GM23248 (cell line): Measurements from ENCODE around the gene S100A4. TPM values are rescaled to one million over a fixed set of nuclear protein-coding genes. Genes with fewer than 3 reads are reported as not detected.

Source experiments
- DNase-seq: peaks from one replicate; pipeline ENCODE4 v3.0.0-alpha.2; 2015
- H2AFZ ChIP-seq: fragments of 200-600 bp; sonication (generic); 2 replicates; pipeline ENCODE4 v1.6.1; 2016; ENCODE audit warnings: antibody characterized with exemption
- H3F3A ChIP-seq: fragments of 200-600 bp; sonication (generic); 2 replicates; pipeline ENCODE4 v1.6.1; 2016; ENCODE audit warnings: mild to moderate bottlenecking, antibody characterized with exemption, mixed run types; ENCODE audit not compliant: insufficient read depth
- H3K27ac ChIP-seq: fragments of 200-600 bp; sonication (generic); 2 replicates; pipeline ENCODE4 v1.5.1; 2016; ENCODE audit warnings: mild to moderate bottlenecking
- H3K27me3 ChIP-seq: fragments of 200-600 bp; sonication (generic); replicated peaks from 2 replicates; pipeline ENCODE4 v1.6.1; 2016; ENCODE audit warnings: mild to moderate bottlenecking; ENCODE audit not compliant: insufficient read depth
- H3K36me3 ChIP-seq: fragments of 200-600 bp; sonication (generic); 2 replicates; pipeline ENCODE4 v1.6.1; 2016; ENCODE audit warnings: low read depth, mild to moderate bottlenecking
- H3K4me1 ChIP-seq: fragments of 200-600 bp; sonication (generic); 2 replicates; pipeline ENCODE4 v1.6.1; 2016; ENCODE audit warnings: mild to moderate bottlenecking; ENCODE audit not compliant: insufficient read depth
- H3K4me2 ChIP-seq: fragments of 200-600 bp; sonication (generic); one replicate; pipeline ENCODE4 v1.6.1; 2016; ENCODE audit warnings: mild to moderate bottlenecking; ENCODE audit not compliant: unreplicated experiment
- H3K4me3 ChIP-seq: fragments of 200-600 bp; sonication (generic); 2 replicates; pipeline ENCODE4 v1.5.1; 2016; ENCODE audit warnings: mild to moderate bottlenecking
- H3K79me2 ChIP-seq: fragments of 200-600 bp; sonication (generic); 2 replicates; pipeline ENCODE4 v1.6.1; 2016; ENCODE audit warnings: mild to moderate bottlenecking; ENCODE audit not compliant: insufficient read depth
- H3K9ac ChIP-seq: fragments of 200-600 bp; sonication (generic); 2 replicates; pipeline ENCODE4 v1.6.1; 2016; ENCODE audit warnings: mild to moderate bottlenecking
- H3K9me2 ChIP-seq: fragments of 200-600 bp; sonication (generic); 2 replicates; pipeline ENCODE4 v1.6.1; 2016; ENCODE audit warnings: mixed run types, mild to moderate bottlenecking, moderate library complexity; ENCODE audit not compliant: insufficient read depth
- H3K9me3 ChIP-seq: fragments of 200-600 bp; sonication (generic); one replicate; pipeline ENCODE4 v1.6.1; 2017; ENCODE audit warnings: low read depth
- H4K20me1 ChIP-seq: fragments of 200-600 bp; sonication (generic); 2 replicates; pipeline ENCODE4 v1.6.0; 2016; ENCODE audit not compliant: insufficient read depth
- EZH2 ChIP-seq: fragments of 200-600 bp; sonication (generic); IDR thresholded peaks from 2 replicates; pipeline ENCODE4 v1.6.1; 2018; ENCODE audit warnings: antibody characterized with exemption, mild to moderate bottlenecking; ENCODE audit not compliant: insufficient read depth, poor library complexity, severe bottlenecking
- EZH2phosphoT487 ChIP-seq: fragments of 200-600 bp; sonication (generic); IDR thresholded peaks from 2 replicates; pipeline ENCODE4 v1.6.1; 2018; ENCODE audit warnings: antibody characterized with exemption, moderate library complexity, mild to moderate bottlenecking, low read depth; ENCODE audit not compliant: insufficient read depth
- WGBS, 2 experiments: methylation state at CpG; one replicate each; pipeline ENCODE4 v1.1.6; 2015 to 2017; ENCODE audit warnings: low lambda C conversion rate in 2 of 2, low coverage in 1 of 2; ENCODE audit errors: missing lambda C conversion rate in 2 of 2; 5-methylcytosine and 5-hydroxymethylcytosine counted together
- in situ Hi-C: fragments of 300-500 bp; cut with MboI; formaldehyde crosslinking; loops from 2 replicates; pipeline ENCODE4 v1.15.0; 2020
- polyA plus RNA-seq: library from polyadenylated mRNA; unstranded; fragments of >200 nt; fragmentation: Nextera tagmentation; extraction: Ambion mirVana; gene quantifications from 2 replicates; pipeline ENCODE4 v1.2.1, GENCODE V29; 2016
- total RNA-seq: library from RNA; depleted of rRNA; stranded (reverse); fragments of >200 nt; shearing (Covaris generic); gene quantifications from 2 replicates; pipeline ENCODE4 v1.2.3, GENCODE V29; 2014

The S100A4 gene
- total and polyA plus RNA-seq, 2 experiments from 2014 or later, result 236 to 610 TPM

GRCh38 chr1:153561466-153561985, 15.9 kb upstream of the S100A4 start:
- Histone ChIP-seq H4K20me1 (no peaks in the 10 kb centered on the region), H3K4me2 (no peak overlapping the region), H3K36me3 (no peaks in the 10 kb centered on the region), H3K27ac (no peak overlapping the region), H3K27me3 (no peaks in the 10 kb centered on the region), H3K4me1 (peaks cover 14% of the 10 kb centered on the region), H3K9me3 (no peaks in the 10 kb centered on the region), H3F3A (0 out of 2 replicates have a peak, but pooled peaks cover 3% of the 10 kb centered on the region), H3K9ac (no peak overlapping the region), H3K4me3 (no peak overlapping the region), H3K79me2 (no peaks in the 10 kb centered on the region), H3K9me2 (no peaks in the 10 kb centered on the region), H2AFZ (no peak overlapping the region)
- no peak for TF ChIP-seq EZH2phosphoT487
- no peak for TF ChIP-seq EZH2
- in situ Hi-C loops, result no loop called here
- 95 to 96% methylated on average over 3 of the region's 3 CpGs for WGBS, 2 experiments
- DNase-seq, result no peak

- DNase-seq, result no peak
- no peaks in the 10 kb centered on the region for H3K27me3 ChIP-seq
- no peak overlapping the region for H2AFZ ChIP-seq
- 75 to 76% methylated on average over 10 of the region's 10 CpGs for WGBS, 2 experiments
- 0 out of 2 replicates have a peak, but pooled peaks cover 1% of the 10 kb centered on the region for H3F3A ChIP-seq
- H3K9me2 ChIP-seq, result no peaks in the 10 kb centered on the region
- no peaks in the 10 kb centered on the region for H3K79me2 ChIP-seq
- no peaks in the 10 kb centered on the region for H3K9me3 ChIP-seq
- H3K9ac ChIP-seq, result no peak overlapping the region
- H3K4me3 ChIP-seq, result no peak overlapping the region
- no peak overlapping the region for H3K4me2 ChIP-seq
- TF ChIP-seq EZH2 (no peak), EZH2phosphoT487 (no peak)
- no peaks in the 10 kb centered on the region for H3K36me3 ChIP-seq
- no peak overlapping the region for H3K27ac ChIP-seq
- no peaks in the 10 kb centered on the region for H4K20me1 ChIP-seq
- in situ Hi-C loops, result no loop called here
- H3K4me1 ChIP-seq, result peaks cover 12% of the 10 kb centered on the region
Observed at GRCh38 chr1:153560771-153561465, 15.3 kb upstream of the S100A4 start.

GRCh38 chr1:153560241-153560640, 14.6 kb upstream of the S100A4 start:
- in situ Hi-C loops, result no loop called here
- 98 to 100% methylated on average over 2 of the region's 2 CpGs for WGBS, 2 experiments
- Histone ChIP-seq H3K27ac (no peak overlapping the region), H3K9ac (no peak overlapping the region), H4K20me1 (no peaks in the 10 kb centered on the region), H3K4me3 (no peak overlapping the region), H3K9me3 (no peaks in the 10 kb centered on the region), H3K4me2 (no peak overlapping the region), H3K4me1 (peaks cover 5% of the 10 kb centered on the region), H3K9me2 (no peaks in the 10 kb centered on the region), H3K27me3 (no peaks in the 10 kb centered on the region), H3K79me2 (no peaks in the 10 kb centered on the region), H3K36me3 (no peaks in the 10 kb centered on the region), H2AFZ (no peak overlapping the region), H3F3A (no peaks in the 10 kb centered on the region)
- no peak for DNase-seq
- no peak for TF ChIP-seq EZH2
- no peak for TF ChIP-seq EZH2phosphoT487

GRCh38 chr1:153557877-153558276, 12.3 kb upstream of the S100A4 start:
- no peak overlapping the region for H2AFZ ChIP-seq
- no peak overlapping the region for H3K9ac ChIP-seq
- 96 to 98% methylated on average over 3 of the region's 3 CpGs for WGBS, 2 experiments
- H4K20me1 ChIP-seq, result no peaks in the 10 kb centered on the region
- no peak overlapping the region for H3K27ac ChIP-seq
- H3K9me3 ChIP-seq, result no peaks in the 10 kb centered on the region
- no peak for DNase-seq
- no peak overlapping the region for H3K4me3 ChIP-seq
- H3K9me2 ChIP-seq, result no peaks in the 10 kb centered on the region
- no peaks in the 10 kb centered on the region for H3K36me3 ChIP-seq
- H3K4me2 ChIP-seq, result no peak overlapping the region
- peaks cover 19% of the 10 kb centered on the region for H3F3A ChIP-seq
- H3K27me3 ChIP-seq, result no peaks in the 10 kb centered on the region
- H3K4me1 ChIP-seq, result peaks cover 17% of the 10 kb centered on the region
- H3K79me2 ChIP-seq, result no peaks in the 10 kb centered on the region
- in situ Hi-C loops, result no loop called here
- TF ChIP-seq EZH2phosphoT487 (no peak), EZH2 (no peak)
